K562 (cell line): ENCODE results near the gene PTPN9. TPM values are rescaled to one million over a fixed set of nuclear protein-coding genes. Genes with fewer than 3 reads are reported as not detected.

ENCODE experiments used
- EGR1 ChIP-seq: fragments of 450-650 bp; conservative IDR thresholded peaks from 2 replicates; pipeline ENCODE4 v1.6.1; 2017; ENCODE audit warnings: mild to moderate bottlenecking
- NR2C1 ChIP-seq, 2 experiments: fragments of 450-650 bp; IDR thresholded peaks; 2 replicates each; pipeline ENCODE4 v1.6.1; 2017; ENCODE audit warnings: mild to moderate bottlenecking in 2 of 2, antibody characterized with exemption in 1 of 2, inconsistent platforms in 1 of 2, missing compliant biosample characterization in 1 of 2, missing genetic modification characterization in 1 of 2
- NR3C1 ChIP-seq: sonication (generic); formaldehyde crosslinking; IDR thresholded peaks from 2 replicates; pipeline ENCODE4 v1.8.1; 2022; ENCODE audit warnings: missing genetic modification reagents
- TAF15 ChIP-seq: fragments of 200-400 bp; formaldehyde crosslinking; IDR thresholded peaks from 2 replicates; pipeline ENCODE4 v1.6.1; 2017; ENCODE audit warnings: mild to moderate bottlenecking, low read depth, low read length, moderate library complexity
- TCF7L2 ChIP-seq: fragments of 150-350 bp; IDR thresholded peaks from 2 replicates; pipeline ENCODE4 v1.6.1; 2016; ENCODE audit warnings: low read depth, mild to moderate bottlenecking, low read length, moderate library complexity
- ZNF79 ChIP-seq: fragments of 250-450 bp; sonication (Bioruptor Pico); IDR thresholded peaks from 2 replicates; pipeline ENCODE4 v1.4.0; 2020; ENCODE audit warnings: low read depth, mild to moderate bottlenecking, moderate library complexity
- polyA plus RNA-seq, 8 experiments: library from polyadenylated mRNA; depleted of rRNA in 4 of 8; stranded (reverse) in 5 of 8; unstranded in 3 of 8; fragments of >200 nt; fragmentation: Nextera tagmentation in 2 of 8; fragmentation: Illumina TruSeq in 1 of 8; extraction: Ambion mirVana in 2 of 8; extraction: Trizol in 1 of 8; gene quantifications; 2 replicates each; pipeline versions ENCODE4 v1.2.1 to v1.2.3, GENCODE V29; 2011 to 2014; ENCODE audit warnings: inconsistent platforms in 1 of 8, missing spikeins in 1 of 8
- total RNA-seq, 7 experiments: library from RNA; depleted of rRNA in 6 of 7; stranded (reverse); fragments of >200 nt in 6 of 7; fragmentation: Illumina TruSeq in 2 of 7; extraction: Trizol in 2 of 7; gene quantifications; 2 replicates each; pipeline versions ENCODE4 v1.2.1 to v1.2.3, GENCODE V29; 2011 to 2021; ENCODE audit warnings: low replicate concordance in 1 of 7
- TF ChIP-seq, protein P1 (sequence below): sonication (generic); formaldehyde crosslinking; IDR thresholded peaks from 2 replicates; pipeline ENCODE4 v1.8.0; 2022; ENCODE audit warnings: missing genetic modification reagents, mild to moderate bottlenecking, moderate library complexity, borderline replicate concordance
- TF ChIP-seq, protein P2 (sequence below): IDR thresholded peaks from 2 replicates; pipeline ENCODE4 v1.6.1; 2012; ENCODE audit warnings: low read depth, low read length, improper control_type of control experiment, borderline replicate concordance

The PTPN9 gene
- total and polyA plus RNA-seq, 9 of the 15 experiments (the other 6 are each of a cell fraction or from before 2014, with no cell fraction given), result 5.0 to 24.0 (median 14.2) TPM

DNA sequence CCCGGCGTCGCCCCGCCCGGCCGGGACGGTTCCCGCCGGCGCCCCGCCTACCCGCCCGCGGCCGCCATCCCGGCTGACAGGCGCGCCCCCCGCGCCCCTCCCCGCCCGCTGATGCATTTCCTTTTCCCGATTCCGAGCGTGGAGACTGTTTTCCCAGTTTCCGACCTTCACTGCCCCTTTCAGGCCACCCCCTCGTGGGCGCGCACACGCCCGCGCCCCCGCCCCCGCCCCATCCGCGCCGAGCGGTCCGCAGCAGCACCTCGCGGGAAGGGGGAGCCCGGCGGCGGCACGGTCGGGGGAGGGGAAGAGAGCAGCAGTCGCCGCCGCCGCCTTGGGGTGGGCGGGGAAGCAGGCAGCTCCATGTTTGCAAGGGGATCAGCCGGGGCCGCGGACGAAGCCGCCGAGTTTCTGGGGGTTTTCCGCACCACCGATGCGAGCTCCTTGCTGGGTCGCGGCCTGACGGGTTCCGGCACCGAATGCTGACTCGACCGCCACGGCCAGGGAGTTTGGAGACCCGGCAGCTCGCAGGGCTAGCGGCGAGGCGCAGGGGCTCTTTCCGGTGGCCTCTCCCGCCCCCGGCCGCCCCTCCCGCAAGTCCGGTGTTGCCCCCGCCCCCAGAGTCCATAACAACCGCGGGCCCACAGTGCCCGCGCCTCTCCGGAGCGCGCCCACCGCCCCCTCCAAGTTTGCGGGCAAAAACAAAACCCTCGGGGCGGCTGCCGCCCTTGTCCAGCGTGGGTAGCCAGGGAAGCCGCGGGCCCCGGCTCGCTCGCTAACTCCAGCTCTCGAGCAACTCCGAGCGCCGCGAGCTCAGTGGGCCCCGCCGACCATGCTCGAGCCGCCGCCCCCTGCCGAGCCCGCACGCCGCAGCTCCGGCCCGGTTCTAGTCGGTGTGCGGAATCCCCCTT is 124.4 kb downstream of the PTPN9 start (continued):
- no peak for TF ChIP-seq ZNF79 (CRISPR knock-in tag)
- TF ChIP-seq TCF7L2, result no peak
- no peak for TF ChIP-seq TAF15
- 0 out of 2 replicates have a peak, but pooled peaks have one; percentile 52 for TF ChIP-seq NR3C1 (CRISPR knock-in tag)
- peak; percentile 65 for TF ChIP-seq EGR1
- TF ChIP-seq, protein P1, sequence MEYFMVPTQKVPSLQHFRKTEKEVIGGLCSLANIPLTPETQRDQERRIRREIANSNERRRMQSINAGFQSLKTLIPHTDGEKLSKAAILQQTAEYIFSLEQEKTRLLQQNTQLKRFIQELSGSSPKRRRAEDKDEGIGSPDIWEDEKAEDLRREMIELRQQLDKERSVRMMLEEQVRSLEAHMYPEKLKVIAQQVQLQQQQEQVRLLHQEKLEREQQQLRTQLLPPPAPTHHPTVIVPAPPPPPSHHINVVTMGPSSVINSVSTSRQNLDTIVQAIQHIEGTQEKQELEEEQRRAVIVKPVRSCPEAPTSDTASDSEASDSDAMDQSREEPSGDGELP (CRISPR knock-in tag), result 0 out of 2 replicates have a peak, but pooled peaks have one; percentile 44
- TF ChIP-seq NR2C1 (IDR thresholded peaks at IDR 0.05), result no peak
- TF ChIP-seq NR2C1 (tag; IDR thresholded peaks at IDR 0.05), result no peak
- TF ChIP-seq, protein P2, sequence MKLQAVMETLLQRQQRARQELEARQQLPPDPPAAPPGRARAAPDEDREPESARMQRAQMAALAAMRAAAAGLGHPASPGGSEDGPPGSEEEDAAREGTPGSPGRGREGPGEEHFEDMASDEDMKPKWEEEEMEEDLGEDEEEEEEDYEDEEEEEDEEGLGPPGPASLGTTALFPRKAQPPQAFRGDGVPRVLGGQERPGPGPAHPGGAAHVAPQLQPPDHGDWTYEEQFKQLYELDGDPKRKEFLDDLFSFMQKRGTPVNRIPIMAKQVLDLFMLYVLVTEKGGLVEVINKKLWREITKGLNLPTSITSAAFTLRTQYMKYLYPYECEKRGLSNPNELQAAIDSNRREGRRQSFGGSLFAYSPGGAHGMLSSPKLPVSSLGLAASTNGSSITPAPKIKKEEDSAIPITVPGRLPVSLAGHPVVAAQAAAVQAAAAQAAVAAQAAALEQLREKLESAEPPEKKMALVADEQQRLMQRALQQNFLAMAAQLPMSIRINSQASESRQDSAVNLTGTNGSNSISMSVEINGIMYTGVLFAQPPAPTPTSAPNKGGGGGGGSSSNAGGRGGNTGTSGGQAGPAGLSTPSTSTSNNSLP, result no peak
